Activated CD8-positive, alpha-beta memory T cell treated with anti-CD3 and anti-CD28 coated beads, Interleukin-2, amount 50 U/mL, for 24 hours (primary cell): ENCODE results near the gene PLAC1.

Experiments
- DNase-seq: peaks from one replicate; pipeline ENCODE4 v3.0.0-alpha.2; 2020; ENCODE audit errors: extremely low read depth

PLAC1 gene

DNA sequence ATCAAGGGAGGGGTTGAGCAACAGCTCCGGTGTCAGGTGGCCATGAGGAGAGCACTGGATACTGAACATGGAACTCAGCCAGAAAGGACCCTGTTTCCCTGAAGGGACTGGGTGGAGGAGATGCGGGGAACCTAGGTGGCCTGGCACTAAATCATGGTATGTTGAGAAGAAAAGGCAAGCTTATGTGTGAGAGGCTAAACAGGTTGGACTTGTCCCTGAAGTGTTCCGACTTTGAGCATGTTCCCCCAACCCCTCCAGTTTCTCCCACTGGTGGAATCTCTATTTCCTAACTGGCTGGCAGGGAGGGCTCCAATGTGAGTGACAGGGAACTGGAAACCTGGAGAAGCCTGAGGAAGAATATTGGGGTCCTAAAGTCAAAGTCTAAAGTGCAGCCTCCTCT is 69.5 kb downstream of the PLAC1 start:
- DNase-seq, result no peak

DNA sequence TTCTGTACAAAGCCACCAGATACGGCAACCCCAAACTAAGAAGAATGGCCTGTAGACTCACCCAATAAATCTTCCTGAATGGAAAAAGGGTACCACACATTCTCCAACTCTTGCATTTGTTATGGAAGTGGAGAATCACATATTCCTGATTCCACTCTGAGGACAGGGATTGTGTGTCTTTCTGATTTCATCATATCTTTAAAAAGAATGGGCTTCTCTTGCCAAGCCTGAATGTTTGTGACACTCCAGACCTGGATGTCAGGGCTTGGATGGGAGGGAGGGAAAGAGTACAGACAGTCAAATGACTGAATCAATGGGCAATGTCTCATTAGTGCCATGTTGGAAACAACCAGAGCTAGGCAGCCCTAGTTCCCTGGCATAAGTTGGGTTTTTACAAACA is 77.4 kb downstream of the PLAC1 start:
- no peak for DNase-seq

GRCh38 chrX:134573683-134574035 is 84.6 kb downstream of the PLAC1 start:
- DNase-seq, result no peak

DNA sequence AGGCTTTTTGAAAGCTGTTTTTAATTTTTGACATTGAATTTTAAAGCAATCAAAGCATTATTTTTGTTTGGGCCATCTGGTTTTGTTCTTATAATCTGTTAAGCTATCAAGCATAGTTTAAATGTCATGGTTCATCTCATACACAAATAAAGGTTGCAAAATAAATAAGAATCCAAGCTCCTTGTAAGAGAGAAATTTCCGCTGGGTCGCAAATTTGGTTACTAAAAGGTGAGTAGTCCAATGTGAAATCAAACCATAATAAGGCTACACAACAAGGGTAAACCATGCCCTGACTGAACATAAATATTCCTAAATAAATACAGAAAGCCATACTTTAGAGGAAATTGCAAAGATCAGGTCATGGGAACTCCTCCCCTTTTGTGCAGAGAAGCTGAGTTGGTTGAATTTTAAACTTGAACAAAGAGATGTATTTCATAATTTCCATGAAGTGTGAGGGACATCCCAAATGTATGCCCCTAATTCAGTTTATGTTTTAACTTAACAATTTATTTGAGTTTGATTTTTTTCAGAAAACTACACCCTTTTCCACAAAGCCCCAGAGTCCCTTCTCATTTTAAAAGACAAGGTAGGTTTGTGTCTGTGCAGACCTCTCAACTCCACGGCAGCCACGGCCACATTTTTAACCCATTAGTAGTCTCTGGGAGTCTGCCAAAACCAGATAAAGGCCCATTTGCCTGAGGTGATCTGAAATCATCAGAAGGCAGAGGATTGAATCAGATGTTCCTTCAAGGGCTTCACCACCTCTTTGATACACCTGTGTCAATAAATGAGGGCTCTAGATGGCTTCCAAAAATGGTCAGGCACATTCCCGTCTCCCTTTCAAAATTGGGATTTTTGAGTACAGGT is 85.2 kb downstream of the PLAC1 start:
- DNase-seq, result no peak

- no peak for DNase-seq
These were observed 86.5 kb downstream of the PLAC1 start for GRCh38 chrX:134571796-134572195.

DNA sequence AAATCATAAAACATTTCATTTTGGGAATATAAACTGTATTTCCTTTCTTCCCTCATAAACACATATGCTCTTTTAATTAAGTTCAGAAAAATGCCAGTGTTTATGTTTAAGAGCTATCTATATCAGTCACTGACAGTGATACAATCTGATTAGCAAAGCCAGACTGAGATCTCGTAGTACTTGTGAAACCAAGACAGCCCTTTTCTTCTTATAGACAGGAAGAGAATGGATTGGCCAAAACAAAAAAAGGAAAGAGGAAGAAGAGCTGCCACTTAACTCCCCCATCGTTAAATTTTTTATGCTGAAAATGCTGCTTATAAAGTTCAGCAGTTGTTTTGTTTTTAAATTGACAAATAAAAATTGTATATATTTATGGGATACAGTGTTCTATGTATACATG is 87.4 kb downstream of the PLAC1 start:
- DNase-seq, result no peak

DNA sequence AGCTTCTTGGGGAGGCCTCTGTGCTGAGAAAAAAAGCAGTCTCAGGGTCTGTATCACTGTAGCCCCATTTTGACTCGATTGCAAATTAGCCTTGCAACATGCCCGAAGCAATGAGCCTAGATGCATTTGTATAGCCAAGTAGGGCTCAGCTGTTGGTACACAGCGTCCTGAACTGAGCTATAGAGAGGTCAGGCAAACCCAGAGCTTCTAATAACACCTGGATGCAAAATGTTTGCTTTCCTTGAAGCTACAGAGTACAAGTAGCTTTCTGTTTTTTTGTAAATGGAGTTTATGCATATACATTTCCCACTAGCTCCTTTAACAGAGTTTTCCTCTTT is 87.8 kb downstream of the PLAC1 start:
- no peak for DNase-seq

DNA sequence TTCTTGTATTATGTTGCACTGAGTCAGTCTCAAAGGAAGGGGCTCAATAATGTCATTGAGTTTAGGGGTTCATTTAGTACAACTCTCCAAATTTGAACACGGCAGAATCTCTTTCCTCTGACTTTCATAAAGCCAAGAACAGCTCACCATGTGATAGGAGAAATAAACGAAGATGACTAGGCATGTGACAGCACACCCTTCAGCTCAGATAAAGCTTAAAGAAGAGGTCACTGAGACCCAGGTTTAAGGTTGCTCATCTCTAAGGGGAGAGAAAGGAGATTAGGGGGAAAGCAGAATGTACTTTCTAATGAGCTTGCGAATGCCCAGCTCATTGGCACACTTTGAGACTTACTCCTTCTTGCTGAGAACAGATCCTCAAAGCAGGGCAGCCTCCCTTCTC is 89.0 kb downstream of the PLAC1 start:
- no peak for DNase-seq

DNA sequence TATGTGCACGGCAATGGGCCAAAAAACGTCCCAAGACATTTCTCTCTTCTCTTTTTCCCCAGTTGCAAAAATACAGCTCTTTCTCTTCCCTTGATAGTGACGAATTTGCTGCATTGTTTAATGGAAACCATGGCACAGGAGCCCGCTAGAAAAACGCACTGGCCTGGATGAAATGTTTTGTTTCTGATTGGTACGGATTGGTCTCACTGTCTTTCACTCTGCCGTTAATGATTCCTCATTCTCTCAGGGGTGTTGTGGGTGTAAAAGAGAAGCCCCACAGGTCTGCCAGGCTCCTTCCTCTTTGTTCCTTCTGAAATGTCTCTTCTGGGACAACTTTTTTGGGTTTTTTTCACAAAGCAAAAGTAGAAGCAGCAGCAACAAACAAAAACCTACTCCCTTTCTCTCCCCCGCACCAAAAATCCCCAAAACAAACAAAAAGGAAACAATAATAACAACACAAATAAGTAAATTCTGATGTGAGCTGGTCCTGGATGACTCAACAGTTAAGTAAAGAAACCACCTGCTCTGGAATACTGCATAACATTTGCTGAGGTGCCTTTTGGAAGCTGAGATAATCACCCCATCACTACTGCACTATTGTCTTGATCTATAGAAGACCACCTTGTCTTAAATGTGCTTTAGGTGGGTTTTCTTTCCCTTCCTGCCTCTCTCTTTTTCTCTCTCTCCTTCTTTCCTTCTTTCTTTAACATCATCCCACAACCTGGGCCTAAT is 89.8 kb downstream of the PLAC1 start:
- DNase-seq, result no peak

DNA sequence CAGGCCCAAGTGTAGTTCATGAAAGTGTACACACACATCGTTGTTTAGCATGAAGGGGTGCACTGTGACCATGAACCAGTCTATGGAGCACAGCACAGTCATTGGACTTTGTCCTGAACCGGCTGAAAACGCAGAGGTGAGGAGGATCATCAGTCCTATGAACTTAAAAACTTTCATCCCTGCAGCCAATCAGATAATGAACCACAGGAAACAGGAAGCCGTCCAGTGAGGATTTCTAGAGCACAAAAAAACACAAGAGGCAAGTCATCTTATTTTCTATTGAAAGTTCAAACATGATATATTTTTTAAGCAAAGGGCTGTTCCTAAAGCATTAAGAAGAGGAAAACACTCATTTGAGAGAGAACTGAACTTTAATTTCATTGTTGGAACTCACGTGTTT is 91.8 kb downstream of the PLAC1 start:
- DNase-seq, result no peak

- no peak for DNase-seq
These were observed 96.3 kb downstream of the PLAC1 start for GRCh38 chrX:134562002-134562401.

GRCh38 chrX:134558133-134558532 is 100.1 kb downstream of the PLAC1 start:
- DNase-seq, result no peak

DNA sequence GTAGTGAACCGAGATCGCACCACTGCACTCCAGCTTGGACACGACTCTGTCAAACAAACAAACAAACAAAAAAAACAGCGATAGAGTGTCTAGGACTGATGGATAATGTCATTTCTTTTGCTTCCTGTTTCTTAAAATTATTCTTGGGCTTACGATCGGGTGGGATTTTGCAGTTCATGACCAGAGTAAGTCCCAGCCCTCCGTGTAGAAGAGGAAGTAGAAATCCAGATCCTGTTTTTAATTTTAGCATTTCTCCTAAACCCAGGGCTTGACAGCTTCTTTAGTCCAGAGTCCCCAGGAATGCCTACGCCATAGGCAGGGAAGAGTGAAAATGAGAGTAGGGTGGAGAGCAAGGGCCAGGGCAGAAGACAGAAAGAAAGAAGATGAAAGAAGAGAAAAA is 104.0 kb downstream of the PLAC1 start:
- DNase-seq, result no peak

DNA sequence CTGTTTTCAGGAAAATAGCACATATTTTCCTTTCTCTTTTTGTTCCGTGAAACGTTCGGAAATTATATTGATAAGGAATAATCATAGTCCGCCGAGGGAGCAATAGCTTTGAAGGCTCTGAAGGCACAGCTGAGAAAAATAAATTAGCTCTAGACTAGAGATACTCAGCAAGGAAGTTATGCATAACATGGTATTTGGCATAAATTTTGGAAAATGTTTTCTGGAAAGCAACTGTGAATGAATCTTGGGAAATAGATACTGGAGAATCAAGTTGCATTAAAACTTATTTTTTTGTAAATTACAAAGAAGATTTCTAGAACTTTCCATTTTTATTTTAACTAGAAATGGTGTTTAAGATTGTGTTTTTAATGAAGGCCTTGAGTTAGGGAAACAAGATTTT is 105.9 kb downstream of the PLAC1 start:
- DNase-seq, result no peak

GRCh38 chrX:134551376-134552048 is 106.8 kb downstream of the PLAC1 start:
- no peak for DNase-seq

DNA sequence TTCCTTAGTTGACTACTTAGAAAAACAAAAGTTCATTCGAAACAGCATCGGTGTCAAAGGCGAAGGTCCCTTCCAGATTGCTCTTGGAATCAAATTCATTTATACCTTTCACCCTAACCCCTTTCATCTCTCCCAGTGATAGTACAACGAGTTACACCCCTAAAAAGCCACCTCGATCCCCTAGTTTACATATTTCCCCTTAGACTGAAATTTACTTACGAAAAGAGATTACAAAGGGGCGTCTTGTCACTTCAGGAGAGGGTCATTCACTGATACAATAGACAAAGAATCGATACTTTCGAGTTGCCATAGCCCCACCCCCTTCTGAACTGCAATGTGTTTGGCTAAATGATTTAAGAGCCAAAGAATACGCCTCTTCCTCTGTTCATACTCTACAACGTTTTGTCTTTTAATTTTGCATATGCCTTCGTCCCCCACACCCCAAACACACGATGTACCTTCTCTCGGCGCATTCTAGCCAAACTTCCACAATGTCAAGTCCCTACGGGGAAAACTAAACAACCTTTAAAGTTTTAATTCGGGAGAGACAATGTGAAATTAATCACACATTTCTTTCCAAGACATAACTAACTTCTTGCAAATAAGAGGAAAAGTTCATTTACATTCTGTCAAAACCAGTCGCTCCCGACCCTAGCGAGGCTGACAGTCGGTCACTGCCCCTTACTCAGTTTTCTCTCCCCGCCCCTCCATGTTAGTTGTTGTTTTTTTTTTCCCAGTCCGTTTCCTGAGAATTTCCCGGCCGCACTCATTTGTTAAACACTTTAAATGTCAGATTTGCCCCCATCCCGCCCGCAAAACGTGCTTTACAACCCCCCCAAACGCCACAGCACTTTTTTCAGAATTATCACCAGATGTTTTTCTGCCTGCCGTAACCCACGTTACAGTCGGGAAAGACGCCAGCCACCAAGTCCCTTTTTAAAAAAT is 109.7 kb downstream of the PLAC1 start:
- DNase-seq, result no peak

DNA sequence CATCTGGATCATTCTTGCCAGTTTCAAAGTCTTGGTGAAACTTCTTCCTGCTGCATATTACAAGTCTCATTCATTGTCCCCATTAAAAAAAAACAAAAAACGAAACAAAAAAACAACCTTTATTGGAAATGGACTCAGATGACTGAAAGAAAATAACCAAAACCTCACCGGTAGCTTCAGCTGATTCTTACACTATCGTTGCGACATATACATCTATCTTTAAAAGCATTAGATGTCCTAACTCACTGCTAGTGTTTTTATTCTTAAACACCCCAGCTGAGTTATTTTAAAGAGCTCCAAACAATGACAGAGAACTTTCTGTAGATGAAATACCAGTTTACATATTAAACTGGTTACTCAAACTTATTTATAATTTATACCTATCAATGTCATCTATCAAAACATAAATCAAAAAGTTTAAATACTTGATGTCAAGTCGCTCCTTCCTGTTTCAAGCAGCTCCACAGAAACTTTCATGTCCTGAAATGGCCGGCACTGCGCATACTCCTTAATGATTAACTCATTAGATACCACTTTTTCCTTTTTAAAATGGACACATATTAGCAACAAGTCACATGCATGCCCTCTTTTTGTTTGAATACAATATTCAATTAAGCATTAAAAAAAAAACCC is 111.1 kb downstream of the PLAC1 start:
- DNase-seq, result no peak

DNA sequence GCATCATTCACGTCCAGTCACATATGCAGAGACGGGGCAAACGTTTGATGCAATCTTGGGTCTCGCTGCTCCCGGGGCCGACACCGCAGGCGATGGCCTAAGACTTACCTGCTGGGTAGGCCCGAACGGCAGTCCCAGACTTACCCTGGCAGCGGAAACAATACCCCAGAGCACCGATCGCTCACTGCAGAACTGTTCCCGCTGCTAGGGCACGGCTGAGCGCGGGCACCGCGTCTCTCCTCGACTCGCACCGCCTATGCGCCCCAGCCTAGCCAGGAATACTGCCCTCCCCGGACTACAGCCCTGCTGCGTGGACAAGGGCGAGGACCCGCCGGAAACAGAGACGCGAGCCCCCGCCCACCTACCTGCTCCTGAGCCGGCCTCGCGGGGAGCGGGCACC is 112.1 kb downstream of the PLAC1 start:
- DNase-seq, result no peak

DNA sequence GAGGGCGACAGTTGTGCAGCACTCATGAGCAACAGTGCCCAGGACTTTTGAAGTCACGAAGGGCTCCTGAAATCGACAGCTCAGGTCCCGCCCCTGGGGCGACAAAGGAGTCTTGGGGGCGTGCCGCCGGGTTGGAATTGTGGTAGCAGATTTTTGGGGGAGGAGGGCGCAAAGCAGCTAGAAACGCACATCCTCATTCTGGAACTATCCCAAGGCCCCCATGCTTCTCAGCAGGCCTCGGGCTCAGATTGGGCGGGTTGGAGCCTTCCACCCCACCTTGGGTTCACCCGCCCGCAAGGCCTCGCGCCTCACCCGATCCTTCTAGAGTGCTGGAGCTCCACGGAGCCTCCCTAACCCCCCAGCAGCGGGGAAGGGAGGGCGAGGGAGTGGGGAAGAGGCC is 112.8 kb downstream of the PLAC1 start:
- no peak for DNase-seq

DNA sequence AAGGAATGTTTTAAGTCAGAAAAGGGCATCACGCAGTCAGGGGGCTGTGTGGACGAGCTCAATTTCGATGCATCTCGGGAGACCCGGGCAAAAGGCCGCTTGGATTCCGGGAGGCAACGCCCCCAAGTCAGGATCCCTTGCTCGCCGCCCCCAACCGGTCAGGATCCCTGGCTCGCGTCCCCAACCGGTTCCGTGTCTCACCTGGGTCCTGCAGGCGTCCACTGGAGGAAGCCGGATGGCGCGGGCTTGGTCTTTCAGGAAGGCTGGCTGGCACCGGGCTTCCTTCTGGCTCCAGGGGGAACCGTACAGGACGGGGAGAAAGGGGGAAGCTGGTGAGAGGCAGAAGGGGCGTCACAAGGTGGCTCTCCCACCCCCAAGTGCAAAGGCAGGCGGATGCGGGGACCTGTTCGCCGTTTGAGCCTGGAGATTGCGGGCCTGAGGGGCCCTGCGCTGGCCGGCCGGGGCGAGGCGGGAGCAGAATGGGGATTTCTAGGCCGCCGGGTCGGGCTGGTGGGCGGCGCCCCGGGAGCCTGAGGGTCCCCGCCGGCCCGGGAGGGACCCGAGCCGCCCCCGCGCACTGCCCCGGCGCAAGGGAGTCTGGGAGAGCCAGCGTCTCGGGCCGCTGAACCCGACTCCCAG is 113.6 kb downstream of the PLAC1 start:
- no peak for DNase-seq

- DNase-seq, result no peak
These were observed 114.1 kb downstream of the PLAC1 start for GRCh38 chrX:134544135-134544512.
